GM18858 (cell line): ENCODE data around the gene ISG20L2.

ENCODE experiments used
- ATAC-seq: cut with Tn5 transposase; IDR thresholded peaks from one replicate; pipeline ENCODE4 v1.9.1; 2021; ENCODE audit not compliant: unreplicated experiment

The ISG20L2 gene

DNA sequence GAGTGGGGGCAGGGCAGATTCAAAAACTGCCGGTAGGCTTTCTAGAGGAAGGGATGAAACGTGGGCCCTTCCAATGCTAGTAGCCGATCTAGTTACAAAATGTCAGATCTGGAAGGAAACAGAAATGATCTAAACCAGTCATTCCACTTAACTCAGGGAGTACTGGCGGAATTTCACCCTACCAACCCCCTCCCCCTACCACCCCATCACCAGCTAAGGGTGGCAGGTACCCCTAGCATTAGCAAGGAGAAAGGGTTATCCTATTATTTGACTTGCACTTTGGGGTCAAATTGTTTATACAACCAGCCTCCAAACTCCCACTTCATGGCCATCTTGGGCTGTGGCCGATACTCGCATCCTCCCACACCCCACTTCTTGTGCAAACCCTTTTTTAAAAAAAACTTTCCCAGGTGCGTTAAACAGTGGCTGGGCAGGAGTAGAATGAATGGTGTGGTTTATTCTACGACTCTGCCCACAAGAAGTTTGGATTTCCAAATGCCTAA, 13.0 kb upstream of the ISG20L2 start:
- no peak for ATAC-seq

DNA sequence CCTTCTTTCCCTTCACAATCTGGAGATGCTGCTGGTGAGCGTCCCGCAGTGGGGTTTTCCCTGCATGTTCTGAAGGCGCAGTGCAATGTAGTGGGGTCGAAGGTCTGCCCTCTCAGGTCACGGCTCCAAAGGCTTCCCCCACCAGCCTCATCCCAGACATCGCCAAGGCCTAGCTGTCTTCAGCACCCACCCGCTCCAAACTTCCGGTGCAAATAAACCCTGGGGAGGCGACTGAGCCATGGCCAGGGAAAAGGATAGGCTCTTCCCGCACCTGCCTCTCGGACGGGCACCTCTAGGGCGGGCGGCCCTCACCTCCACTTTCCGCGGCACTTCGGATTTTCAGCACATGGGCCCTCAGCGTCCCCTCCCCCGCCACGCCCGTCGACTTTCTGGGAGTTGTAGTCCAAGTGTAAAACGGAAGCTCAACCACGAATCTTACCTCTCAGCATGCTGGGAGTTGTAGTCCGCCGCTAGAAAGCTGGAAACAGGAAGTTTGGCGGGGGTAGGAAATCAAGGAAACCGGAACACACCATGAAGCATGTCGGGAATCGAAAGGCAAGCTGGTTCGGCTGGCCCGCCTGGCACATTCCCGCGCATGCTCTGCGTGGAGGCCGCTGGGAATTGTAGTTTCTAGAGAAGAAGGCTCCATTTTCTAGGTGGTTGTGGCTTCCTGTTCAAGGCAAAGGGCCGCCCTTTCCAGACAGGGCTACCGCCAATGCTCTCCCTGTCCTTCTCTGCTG, 12.3 kb upstream of the ISG20L2 start, which contains the start of gene MRPL24:
Gene MRPL24, minus strand, starts transcription at position 348 of the 740 bp plus-strand sequence. CDS start 2,384 bp downstream, outside the sequence.
- ATAC-seq: peak; percentile 74

DNA sequence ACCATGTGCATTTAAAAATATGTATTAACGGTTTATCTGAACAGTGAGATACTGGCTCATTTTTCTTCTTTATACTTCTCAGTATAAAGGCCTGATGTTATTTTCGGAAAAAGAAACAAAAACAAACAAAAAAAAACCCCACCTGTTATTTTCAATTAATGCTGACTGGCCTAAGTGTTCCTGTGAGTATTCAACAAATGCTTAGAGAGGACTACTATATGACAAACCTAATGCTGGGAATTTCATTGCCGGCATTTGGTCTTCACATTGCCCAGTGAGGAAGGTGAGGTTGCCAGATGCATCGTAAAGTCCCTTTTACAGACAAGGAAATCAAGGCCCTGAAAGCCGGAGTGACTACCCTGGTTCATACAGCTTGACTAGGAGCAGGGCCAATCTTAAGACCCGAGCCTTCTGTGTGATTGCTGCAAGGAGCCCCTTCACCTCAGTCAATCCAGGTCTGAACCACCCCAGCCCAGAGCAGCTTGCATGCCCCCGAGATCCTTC, 11.7 kb upstream of the ISG20L2 start:
- no peak for ATAC-seq

DNA sequence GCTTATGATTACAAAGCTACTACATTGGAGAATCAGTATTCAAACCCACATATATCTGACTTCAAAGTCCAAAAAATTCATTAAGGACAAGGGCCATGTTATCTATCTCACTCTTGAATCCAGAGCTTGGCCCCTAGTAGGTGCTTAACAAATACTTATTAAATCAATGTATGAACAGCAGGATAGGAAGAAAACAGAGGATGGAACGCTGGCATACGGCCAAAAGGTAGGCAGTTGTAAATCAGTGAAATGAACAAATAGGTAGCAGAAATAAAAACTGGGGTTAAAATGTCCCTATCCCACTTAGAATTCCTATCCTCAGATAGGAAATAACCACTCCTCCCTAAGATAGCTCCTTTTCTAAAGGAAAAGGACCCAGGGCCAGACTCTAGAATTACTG, 10.3 kb upstream of the ISG20L2 start:
- ATAC-seq: no peak

DNA sequence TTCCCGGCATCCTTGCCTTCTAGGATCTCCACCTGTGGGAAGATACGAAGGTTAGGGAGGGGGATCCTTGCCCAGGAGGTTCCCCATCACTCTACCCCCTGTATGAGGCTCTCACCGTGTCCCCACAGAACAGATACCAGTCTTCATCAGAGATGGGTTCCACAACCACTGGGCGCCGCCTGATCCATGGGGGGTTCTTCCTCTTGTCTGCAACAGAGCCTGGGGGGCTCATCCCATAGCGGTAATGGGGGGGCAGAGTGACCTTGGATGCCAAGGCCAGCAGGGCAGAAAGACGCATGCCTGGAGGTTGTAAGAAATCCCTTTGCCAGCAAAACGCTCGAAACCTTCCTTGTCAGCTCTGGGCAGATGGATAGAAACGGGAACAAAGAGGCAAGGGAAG, 9.8 kb upstream of the ISG20L2 start:
- no peak for ATAC-seq

DNA sequence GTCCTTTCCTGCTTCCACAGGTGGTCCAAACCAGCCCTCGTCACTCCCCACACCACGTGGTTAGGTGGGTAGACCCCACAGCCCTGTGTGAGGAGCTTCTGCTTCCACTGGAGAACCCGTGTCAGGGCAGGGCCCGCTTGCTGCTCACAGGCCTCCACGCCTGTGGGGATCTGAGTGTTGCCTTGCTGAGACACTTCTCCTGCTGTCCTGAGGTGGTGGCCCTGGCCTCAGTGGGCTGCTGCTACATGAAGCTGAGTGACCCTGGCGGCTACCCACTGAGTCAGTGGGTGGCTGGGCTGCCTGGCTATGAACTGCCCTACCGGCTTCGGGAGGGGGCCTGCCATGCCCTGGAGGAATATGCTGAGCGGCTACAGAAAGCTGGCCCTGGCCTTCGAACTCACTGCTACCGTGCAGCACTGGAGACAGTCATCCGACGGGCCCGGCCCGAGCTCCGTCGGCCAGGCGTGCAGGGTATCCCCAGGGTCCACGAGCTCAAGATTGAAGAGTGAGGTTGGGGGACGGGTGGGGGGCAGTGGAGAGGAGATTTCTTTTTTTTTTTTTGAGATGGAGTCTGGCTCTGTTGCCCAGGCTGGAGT, 5.5 kb upstream of the ISG20L2 start:
- no peak for ATAC-seq

DNA sequence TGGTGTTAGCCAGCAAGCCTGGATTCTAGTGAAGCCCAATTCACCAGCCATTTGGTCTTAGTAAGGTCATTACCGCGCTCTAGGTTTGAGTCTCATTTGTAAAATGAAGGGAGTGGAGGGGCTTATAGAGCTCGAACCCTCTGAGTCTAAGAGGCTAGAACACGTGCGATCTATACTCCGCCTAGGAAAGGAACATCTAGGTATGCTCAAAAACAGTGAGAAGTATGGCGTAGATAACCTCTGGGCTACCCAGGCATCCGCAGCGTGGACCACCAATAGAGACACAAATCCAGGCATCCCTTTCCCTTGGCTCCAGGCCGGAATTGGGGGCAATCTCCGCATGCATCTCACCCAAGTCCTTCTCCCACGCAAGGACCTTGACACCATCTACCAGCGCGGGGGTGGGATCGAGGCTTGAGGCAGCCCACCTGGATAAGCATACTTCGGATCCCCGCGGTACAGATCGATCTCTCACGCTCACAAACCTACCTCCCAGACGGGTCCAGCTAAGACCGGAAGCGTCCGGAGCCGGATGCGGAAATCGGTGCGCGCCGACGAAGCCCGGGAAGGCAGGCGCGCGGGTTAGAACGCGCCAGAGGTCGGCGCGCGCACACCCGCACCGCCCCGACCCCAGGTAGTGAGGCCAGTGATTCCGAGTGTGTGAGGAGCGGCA, 504 bp downstream of the ISG20L2 start, which contains the start of gene METTL25B:
Gene METTL25B, plus strand, starts transcription at position 544 of the 673 bp plus-strand sequence. CDS start 636 bp downstream, outside the sequence.
- peak; percentile 39 for ATAC-seq

DNA sequence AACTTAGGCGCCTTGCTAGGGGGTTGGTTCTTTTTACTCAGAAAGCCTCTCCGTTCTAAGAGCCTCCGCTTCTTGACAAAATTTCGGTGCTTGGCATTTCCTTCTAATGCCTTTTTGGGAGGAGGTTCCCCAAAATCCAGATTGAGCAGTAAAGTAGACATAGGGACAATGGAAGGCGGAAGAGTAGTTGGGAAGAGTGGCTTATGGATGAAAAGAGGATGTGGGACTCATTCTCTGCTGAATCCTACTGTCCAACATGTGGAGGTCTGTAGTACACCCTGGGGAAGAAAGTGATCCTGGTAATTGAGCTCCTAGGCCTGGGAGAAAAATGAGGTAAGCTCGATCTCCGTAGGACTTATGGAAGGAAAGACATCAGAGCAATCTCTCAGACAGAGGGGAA, 1.1 kb downstream of the ISG20L2 start:
- no peak for ATAC-seq

DNA sequence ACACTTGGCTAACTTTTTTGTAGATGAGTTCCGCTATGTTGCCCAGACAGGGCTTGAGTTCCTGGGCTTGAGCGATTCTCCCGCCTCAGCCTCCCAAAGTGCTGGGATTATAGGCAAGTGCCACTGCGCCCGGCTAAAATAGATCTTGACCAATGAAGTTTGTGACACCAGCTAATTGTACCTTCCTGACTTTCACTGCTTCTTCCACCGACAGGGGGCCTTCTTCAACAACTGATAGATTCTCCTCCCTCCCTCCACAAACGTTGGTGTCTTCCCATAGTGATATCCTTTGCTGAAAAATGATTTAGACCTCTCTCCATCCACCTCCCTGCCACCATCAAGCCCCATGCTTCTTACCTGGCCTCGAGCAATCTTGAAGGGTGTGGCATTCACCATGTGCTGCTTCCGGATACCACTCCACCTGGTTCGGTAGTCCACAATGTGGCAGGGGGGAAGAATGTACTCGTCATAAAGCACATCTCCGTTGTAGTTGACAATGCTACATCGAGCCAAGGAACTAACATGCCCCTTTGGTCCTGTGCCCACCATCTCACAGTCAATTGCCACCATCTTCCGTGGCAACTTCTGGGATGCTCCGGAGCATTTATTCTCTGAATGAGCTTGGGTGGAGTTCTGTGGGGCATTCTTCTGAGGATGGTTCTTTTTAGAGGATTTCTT, 1.9 kb downstream of the ISG20L2 start:
- no peak for ATAC-seq

DNA sequence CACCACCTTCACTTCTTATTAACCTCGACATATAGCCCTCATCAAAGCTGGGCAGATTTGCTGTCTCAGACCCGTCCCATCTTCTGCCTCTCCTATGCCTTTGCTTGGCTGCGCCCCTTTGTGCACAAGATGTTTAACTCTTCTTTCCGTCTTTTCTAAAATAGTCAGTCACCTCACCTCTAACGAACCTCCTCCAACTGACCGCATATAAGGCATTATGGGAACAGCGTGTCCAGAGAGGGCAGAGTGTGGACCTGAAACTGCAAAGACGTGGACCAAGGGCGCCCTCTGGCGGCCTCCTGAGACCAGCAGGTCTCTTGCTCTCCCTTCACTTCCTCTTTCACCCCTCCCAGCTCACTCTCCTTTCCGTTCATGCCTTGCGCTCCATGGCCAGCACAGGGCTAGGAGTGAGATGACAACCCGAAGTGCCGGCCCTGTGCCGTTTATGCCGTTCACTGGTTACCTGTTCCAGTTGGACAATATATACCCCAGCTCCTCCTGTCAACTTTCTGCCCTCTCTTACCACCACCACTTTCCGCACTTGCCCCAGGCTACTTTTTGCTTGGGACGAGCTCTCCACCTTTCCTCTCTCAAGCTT, 2.8 kb downstream of the ISG20L2 start:
- no peak for ATAC-seq

DNA sequence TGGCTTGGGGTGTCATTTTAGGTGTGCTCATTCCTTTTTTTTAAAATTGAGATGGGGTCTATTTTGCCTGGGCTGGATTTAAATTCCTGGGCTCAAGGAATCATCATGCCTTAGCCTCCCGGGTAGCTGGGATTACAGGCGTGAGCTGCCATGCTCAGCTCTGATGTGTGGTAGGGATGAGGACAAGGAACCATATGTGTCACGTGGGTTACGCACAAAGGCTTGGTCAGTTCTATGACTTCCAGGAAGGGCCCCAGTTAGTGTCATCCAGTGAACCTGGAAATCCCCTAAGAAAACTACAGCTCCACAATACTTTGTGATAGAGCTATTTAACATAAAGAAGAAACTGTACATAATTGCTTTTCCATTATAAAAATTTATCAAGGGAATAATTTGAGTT, 7.0 kb downstream of the ISG20L2 start:
- ATAC-seq: no peak

DNA sequence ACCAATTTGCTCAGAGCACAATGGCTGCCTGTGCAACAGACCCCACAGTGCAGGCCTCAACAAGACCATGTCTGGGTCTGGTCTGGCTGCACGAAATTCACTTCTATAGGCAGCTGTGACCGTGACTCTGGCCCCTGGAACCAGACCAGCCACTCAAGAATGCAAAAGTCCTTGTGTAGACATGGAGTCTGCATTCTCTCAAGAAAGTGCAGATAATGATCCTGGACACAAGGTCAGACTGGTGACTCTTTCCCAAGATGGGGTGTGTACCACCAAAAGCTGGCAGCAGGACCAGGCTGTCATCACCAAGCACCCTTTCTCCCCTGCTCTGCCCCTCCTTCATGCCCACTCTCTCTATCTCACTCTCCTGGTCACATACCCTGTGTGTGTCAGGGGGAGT, 7.4 kb downstream of the ISG20L2 start:
- no peak for ATAC-seq

DNA sequence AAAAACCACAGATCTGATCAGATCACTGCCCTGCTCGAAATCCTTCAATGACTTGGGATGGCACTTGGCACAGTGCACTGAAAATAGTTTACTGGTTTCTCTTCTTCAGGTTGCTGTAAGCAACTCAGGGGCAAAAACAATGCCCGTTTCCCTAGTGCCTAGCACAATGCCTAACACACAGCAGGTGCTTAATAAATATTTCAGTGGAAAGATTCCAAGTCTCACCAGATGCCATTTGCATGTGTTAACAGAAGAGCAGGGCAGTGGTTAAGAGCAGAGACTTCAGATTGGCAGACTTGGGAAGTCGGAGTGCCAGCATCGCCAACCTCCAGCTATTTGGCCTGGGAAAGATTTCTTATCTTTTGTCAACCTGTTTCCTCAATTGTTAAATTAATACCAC, 11.2 kb downstream of the ISG20L2 start:
- ATAC-seq: no peak

DNA sequence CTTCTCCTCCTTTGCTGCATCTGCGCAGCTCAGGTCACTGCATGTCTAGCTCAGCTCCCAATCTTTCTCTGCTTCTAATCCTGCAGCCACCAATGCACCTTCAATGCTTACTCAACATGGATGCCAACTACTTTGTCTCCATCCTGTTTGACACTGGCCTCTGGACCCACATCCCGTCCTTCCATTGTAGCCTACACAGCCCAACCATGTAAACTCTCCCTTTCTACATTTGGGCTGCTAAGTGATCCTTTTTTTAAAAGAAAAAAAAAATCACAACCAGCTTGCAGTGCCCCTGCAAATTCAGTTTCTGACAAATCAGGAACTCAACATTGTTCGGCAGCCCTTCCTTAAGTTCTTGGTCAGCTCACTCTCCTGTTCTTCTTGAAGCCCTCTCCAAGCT, 13.7 kb downstream of the ISG20L2 start:
- ATAC-seq: no peak

DNA sequence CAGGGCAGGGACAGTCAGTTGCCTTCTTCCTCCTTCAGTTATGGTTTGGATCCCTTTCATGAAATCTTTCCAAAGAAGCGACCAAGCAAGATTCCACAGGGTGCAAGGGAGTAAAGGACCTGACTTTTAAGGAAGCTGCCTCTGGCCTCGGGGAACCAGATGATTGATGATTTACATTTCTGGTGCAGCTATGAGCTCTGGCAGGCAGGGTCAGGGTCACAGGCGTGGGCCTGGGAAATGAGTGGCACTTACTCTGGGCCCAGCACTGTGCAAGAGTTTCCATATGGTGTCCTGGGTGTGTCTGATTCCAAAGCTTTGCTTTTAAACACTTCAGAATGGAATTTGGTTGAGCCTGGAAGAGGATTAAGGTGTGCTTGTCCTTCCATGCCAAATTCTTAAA, 15.9 kb downstream of the ISG20L2 start:
- ATAC-seq: no peak

DNA sequence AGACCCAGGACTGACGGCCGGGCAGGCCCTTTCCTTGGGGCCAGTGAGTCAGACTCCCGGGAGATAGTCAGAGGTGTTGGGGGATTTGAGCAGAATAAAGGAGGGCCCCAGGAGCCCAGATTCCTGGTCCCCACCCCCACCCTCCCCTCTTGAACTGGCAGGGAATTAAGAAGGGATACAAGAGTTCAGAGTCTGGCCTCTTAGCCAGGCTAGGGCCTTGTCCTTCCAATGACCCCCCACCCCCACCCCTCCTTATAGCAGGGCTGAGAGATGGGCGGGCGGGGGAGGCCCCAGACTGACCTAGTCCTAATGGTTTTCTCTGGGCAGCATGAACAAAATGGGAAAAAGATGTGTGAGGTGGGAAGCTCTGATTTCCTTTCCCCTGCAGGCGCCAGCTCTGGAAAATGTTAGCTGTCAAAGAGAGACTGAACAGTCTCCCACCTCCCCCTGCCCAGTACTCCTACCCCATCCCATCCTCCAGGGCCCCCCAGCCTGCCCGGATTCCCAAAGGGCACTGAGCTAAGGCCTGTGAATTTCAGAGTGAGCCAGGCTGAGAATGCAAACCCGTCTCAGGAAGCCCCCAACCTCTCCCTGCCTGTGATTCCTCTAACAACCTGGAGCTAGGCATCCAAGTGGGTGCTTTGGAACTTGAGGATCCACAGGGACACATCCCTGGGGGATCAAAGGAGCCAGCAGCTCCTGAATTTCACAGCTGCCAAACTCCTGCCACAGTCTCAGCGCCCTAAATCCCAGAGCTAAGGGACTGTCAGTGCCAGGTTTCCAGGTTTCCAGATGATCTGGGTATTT, 17.4 kb downstream of the ISG20L2 start:
- no peak for ATAC-seq

DNA sequence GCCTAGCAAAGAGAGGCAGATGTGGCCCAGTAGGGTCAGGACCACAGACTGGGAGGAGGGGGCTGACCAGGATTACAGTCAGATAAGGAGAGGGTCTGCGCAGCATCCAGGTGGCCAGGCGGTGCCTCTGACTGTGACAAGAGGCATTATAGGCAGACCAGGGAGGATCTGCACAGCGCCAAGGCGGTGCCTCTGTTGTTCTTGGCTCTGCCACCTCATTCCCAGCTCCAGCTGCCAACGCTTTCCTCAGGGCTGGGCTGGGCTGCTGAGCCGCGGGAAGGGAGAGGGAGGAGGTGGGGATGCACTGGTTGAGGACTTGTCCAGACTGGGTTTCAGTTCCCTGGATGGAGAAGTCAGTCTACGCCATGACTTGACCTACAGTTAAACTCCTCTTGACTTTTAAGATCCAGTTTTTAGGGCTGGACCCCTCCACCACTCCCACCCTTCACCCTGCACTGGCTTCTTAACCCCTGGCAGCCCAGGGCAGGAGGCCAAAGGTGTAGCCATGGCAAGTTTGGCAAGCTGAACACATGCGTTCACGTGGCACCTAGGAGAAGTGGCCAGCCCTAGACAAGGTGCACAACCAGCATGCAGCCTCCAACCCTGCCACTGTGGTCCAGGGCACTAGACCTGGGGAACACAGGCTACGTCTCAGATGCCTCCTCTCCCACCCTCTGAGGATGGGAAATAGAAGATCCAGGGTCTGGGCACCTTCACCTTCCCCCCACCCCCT, 18.6 kb downstream of the ISG20L2 start:
- ATAC-seq: no peak

DNA sequence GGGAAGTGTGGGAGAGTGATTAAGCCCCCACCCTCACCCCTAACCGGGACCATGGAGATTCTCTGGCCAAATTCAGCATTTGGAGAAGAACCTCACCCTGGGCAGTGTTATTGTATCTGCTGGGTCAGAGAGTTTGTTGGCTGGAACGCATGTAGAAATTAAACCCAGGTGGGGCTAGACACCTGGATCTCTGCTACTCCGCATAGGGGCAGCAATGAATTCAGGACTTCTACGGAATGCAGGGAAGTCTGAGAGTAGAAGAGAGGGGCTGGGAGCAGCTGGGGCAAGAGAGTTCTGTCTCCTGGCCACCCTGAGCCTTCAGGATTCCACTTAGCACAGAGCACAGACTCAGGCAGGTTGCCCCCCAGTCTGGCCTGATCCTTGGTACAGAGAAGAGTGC, 19.5 kb downstream of the ISG20L2 start:
- no peak for ATAC-seq

DNA sequence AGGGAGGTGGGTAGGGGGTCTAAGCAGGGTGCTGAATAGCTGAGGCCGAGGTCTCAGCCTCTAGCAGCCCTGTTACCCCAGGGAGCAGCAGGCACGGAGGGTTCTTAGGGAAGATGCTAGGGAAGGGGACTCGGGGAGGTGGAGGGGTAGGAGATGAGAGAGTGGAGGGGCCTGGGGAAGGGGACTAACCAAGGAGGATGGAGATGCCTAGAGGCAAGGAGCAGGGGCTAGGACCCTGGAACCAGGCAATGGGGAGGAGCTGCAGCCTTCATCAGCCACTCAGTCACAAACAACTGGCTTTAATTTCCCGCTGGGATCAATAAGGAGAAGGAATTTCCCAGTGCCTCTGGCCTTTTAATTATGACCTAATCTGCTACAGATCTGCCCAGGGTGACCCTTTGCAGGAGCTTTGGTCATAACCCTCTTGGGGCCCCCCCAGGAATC, 20.3 kb downstream of the ISG20L2 start:
- no peak for ATAC-seq
